Measurements from ENCODE around the gene ZSCAN5C. TPM values are rescaled to one million over a fixed set of nuclear protein-coding genes. Genes with fewer than 3 reads are reported as not detected.
"Not testable (repeated sequence)": the region's sequence is repeated elsewhere in the genome, so short reads cannot be mapped to it uniquely, and the experiment has no call there.

The ZSCAN5C gene
- total RNA-seq, 1 experiment from 2014 or later, result not detected

GRCh38 chr19:56222901-56223300 lies 20.8 kb downstream of the ZSCAN5C start:
- Histone ChIP-seq H3K36me3 (no peaks in the 10 kb centered on the region), H3K9me3 (no peaks in the 10 kb centered on the region), H3K4me3 (no peak overlapping the region), H3K27me3 (no peaks in the 10 kb centered on the region)
- no peak for DNase-seq

- no peak for DNase-seq
- Histone ChIP-seq H3K27me3 (no peaks in the 10 kb centered on the region), H3K36me3 (no peaks in the 10 kb centered on the region), H3K9me3 (no peaks in the 10 kb centered on the region), H3K4me3 (no peak overlapping the region)
Observed at GRCh38 chr19:56223481-56223880, 21.4 kb downstream of the ZSCAN5C start.

- Histone ChIP-seq H3K4me3 (no peak overlapping the region), H3K9me3 (no peaks in the 10 kb centered on the region), H3K36me3 (no peaks in the 10 kb centered on the region), H3K27me3 (no peaks in the 10 kb centered on the region)
- peak; percentile 30 for DNase-seq
Observed at GRCh38 chr19:56245121-56245740, 43.2 kb downstream of the ZSCAN5C start.

- not testable (repeated sequence) for DNase-seq, H3K9me3 ChIP-seq, H3K4me3 ChIP-seq, H3K36me3 ChIP-seq, H3K27me3 ChIP-seq
Observed at GRCh38 chr19:56245764-56246163, 43.7 kb downstream of the ZSCAN5C start.

GRCh38 chr19:56248736-56249338 lies 46.8 kb downstream of the ZSCAN5C start:
- H3K27me3 ChIP-seq, H3K4me3 ChIP-seq, DNase-seq, H3K36me3 ChIP-seq, H3K9me3 ChIP-seq: not testable (repeated sequence)

GRCh38 chr19:56252699-56253422 lies 50.8 kb downstream of the ZSCAN5C start:
- Histone ChIP-seq H3K36me3 (no peaks in the 10 kb centered on the region), H3K4me3 (no peak overlapping the region), H3K9me3 (no peaks in the 10 kb centered on the region), H3K27me3 (no peaks in the 10 kb centered on the region; the same call in 1 of the 2 replicates)
- peak; percentile 46 for DNase-seq

- no peak overlapping the region for H3K4me3 ChIP-seq
- H3K27me3 ChIP-seq, result no peaks in the 10 kb centered on the region; the same call in 1 of the 2 replicates
- no peaks in the 10 kb centered on the region for H3K36me3 ChIP-seq
- no peak for DNase-seq
- H3K9me3 ChIP-seq, result no peaks in the 10 kb centered on the region
Observed at GRCh38 chr19:56253737-56254136, 51.7 kb downstream of the ZSCAN5C start.

GRCh38 chr19:56258272-56258671 lies 56.2 kb downstream of the ZSCAN5C start:
- no peak overlapping the region for H3K4me3 ChIP-seq
- H3K27me3 ChIP-seq, result no peaks in the 10 kb centered on the region; the same call in 1 of the 2 replicates
- DNase-seq, result no peak
- H3K9me3 ChIP-seq, result no peaks in the 10 kb centered on the region
- H3K36me3 ChIP-seq, result no peaks in the 10 kb centered on the region

Other genes starting within 250 kb of the ZSCAN5C start
- gene NLRP5, start 215.5 kb upstream of the ZSCAN5C start, total RNA-seq (2014; rRNA removed; shearing (Covaris generic); ENCODE audit: low replicate concordance), result not detected in 2 replicates
- gene ZNF787, start 81.0 kb upstream of the ZSCAN5C start, total RNA-seq (2014; rRNA removed; shearing (Covaris generic); ENCODE audit: low replicate concordance), result 31.8 and 103 TPM in 2 replicates
- 11.6 and 23.8 TPM in 2 replicates for gene ZNF444, start 61.0 kb upstream of the ZSCAN5C start, total RNA-seq (2014; rRNA removed; shearing (Covaris generic); ENCODE audit: low replicate concordance)
- not detected in 2 replicates for gene GALP, start 26.3 kb upstream of the ZSCAN5C start, total RNA-seq (2014; rRNA removed; shearing (Covaris generic); ENCODE audit: low replicate concordance)
- gene ZSCAN5B, start 4.5 kb upstream of the ZSCAN5C start, total RNA-seq (2014; rRNA removed; shearing (Covaris generic); ENCODE audit: low replicate concordance), result not detected in 2 replicates
- not detected in 2 replicates for gene EDDM13, start 70.5 kb downstream of the ZSCAN5C start, total RNA-seq (2014; rRNA removed; shearing (Covaris generic); ENCODE audit: low replicate concordance)
- 1.7 and 5.7 TPM in 2 replicates for gene ZSCAN5A, start 112.6 kb downstream of the ZSCAN5C start, total RNA-seq (2014; rRNA removed; shearing (Covaris generic); ENCODE audit: low replicate concordance)
- not detected in 2 replicates for gene ZNF582, start 191.3 kb downstream of the ZSCAN5C start, total RNA-seq (2014; rRNA removed; shearing (Covaris generic); ENCODE audit: low replicate concordance)
- 4.7 and 9.6 TPM in 2 replicates for gene ZNF583, start 202.1 kb downstream of the ZSCAN5C start, total RNA-seq (2014; rRNA removed; shearing (Covaris generic); ENCODE audit: low replicate concordance)

All from MG63 (cell line).